HG03159 (cell line): Measurements from ENCODE around the gene CRTC2.
"Not testable (repeated sequence)": the region's sequence is repeated elsewhere in the genome, so short reads cannot be mapped to it uniquely, and the experiment has no call there.

Experiments used
- ATAC-seq: cut with Tn5 transposase; IDR thresholded peaks from one replicate; pipeline ENCODE4 v1.9.1; 2021; ENCODE audit warnings: mild to moderate bottlenecking, moderate library complexity; ENCODE audit not compliant: unreplicated experiment

CRTC2 gene

GRCh38 chr1:153958111-153958960 lies at the start of gene CRTC2:
Gene CRTC2, minus strand, starts transcription at chr1:153958612. Its CDS starts 115 bp downstream, at chr1:153958497.
- ATAC-seq, result peak; percentile 80

- ATAC-seq, result no peak
These were observed 47.7 kb upstream of the CRTC2 start for GRCh38 chr1:154006136-154006535.

- no peak for ATAC-seq
These were observed 42.0 kb upstream of the CRTC2 start for GRCh38 chr1:154000420-154000819.

- ATAC-seq, result not testable (repeated sequence)
These were observed 38.5 kb upstream of the CRTC2 start for GRCh38 chr1:153996882-153997281.

- ATAC-seq, result no peak
These were observed 37.2 kb upstream of the CRTC2 start for GRCh38 chr1:153995640-153996039.

GRCh38 chr1:153995202-153995601 lies 36.8 kb upstream of the CRTC2 start:
- no peak for ATAC-seq

GRCh38 chr1:153991806-153992205 lies 33.4 kb upstream of the CRTC2 start:
- ATAC-seq, result no peak

- ATAC-seq, result no peak
These were observed 32.8 kb upstream of the CRTC2 start for GRCh38 chr1:153991151-153991630.

GRCh38 chr1:153990468-153991150 lies 32.2 kb upstream of the CRTC2 start, which contains the start of gene RPS27:
Gene RPS27, plus strand, starts transcription at chr1:153990762. Its CDS starts 35 bp downstream, at chr1:153990797.
- peak; percentile 67 for ATAC-seq

- no peak for ATAC-seq
These were observed 29.2 kb upstream of the CRTC2 start for GRCh38 chr1:153987621-153988020.

GRCh38 chr1:153985941-153986761 lies 27.7 kb upstream of the CRTC2 start, which contains the start of gene RAB13:
Gene RAB13, minus strand, starts transcription at chr1:153986339. Its CDS starts 103 bp downstream, at chr1:153986236.
- no peak for ATAC-seq

- no peak for ATAC-seq
These were observed 27.0 kb upstream of the CRTC2 start for GRCh38 chr1:153985341-153985912.

GRCh38 chr1:153984123-153984894 lies 25.9 kb upstream of the CRTC2 start:
- no peak for ATAC-seq

GRCh38 chr1:153981735-153982134 lies 23.3 kb upstream of the CRTC2 start:
- ATAC-seq, result not testable (repeated sequence)

GRCh38 chr1:153979091-153979490 lies 20.7 kb upstream of the CRTC2 start:
- ATAC-seq, result not testable (repeated sequence)

GRCh38 chr1:153978274-153978909 lies 20.0 kb upstream of the CRTC2 start:
- ATAC-seq, result no peak

- ATAC-seq, result peak; percentile 77
These were observed 19.1 kb upstream of the CRTC2 start, which contains the start of gene JTB for GRCh38 chr1:153977250-153978240. Gene JTB, minus strand, starts transcription at chr1:153977674. Its CDS starts 422 bp downstream, at chr1:153977252.

GRCh38 chr1:153976819-153977249 lies 18.4 kb upstream of the CRTC2 start:
- ATAC-seq, result no peak
